Endothelial cell of umbilical vein (primary cell): ENCODE results near the gene ARPC2. TPM values are rescaled to one million over a fixed set of nuclear protein-coding genes. Genes with fewer than 3 reads are reported as not detected.

Source experiments
- BruUV-seq: library from RNA; stranded (reverse); fragments of 400-500 nt; replicated peaks from 2 replicates; lab custom pipeline; 2021; lab: Mats Ljungman, UMichigan
- CTCF ChIA-PET: fragments of 300-600, 350-600 bp; sonication (Branson Sonifier 250); formaldehyde crosslinking; loops from one replicate; lab custom pipeline; 2021; ENCODE audit warnings: antibody characterized with exemption, inconsistent platforms; lab: Charles Lee
- POLR2A ChIA-PET: fragments of 300-600, 350-600 bp; sonication (Branson Sonifier 250); formaldehyde crosslinking; loops from one replicate; lab custom pipeline; 2021; ENCODE audit warnings: antibody characterized with exemption, inconsistent platforms; lab: Charles Lee
- DNase-seq: peaks from one replicate; pipeline ENCODE4 v3.0.0-alpha.2; 2011; ENCODE audit warnings: low read depth, low spot score
- FAIRE-seq: peaks from 2 replicates; lab custom pipeline; 2011; peaks lifted over from hg19 to GRCh38; lab: Jason Lieb, UNC
- H2AFZ ChIP-seq: 2 replicates; pipeline ENCODE4 v1.6.0; 2012; ENCODE audit warnings: low read depth, low read length, control low read depth, inconsistent platforms
- H3K27ac ChIP-seq: 2 replicates; pipeline ENCODE4 v1.5.1; 2011; ENCODE audit warnings: low read depth, mild to moderate bottlenecking, control low read depth, low read length, moderate library complexity; ENCODE audit not compliant: insufficient read depth
- H3K27me3 ChIP-seq, 2 experiments: 2 replicates each; pipeline versions ENCODE4 v1.6.0 to v1.6.1; 2011; ENCODE audit warnings: low read length in 2 of 2, mixed read lengths in 1 of 2; ENCODE audit not compliant: control insufficient read depth in 2 of 2, insufficient read depth in 2 of 2
- H3K36me3 ChIP-seq, 2 experiments: 2 replicates in 1 of 2; 3 replicates in 1 of 2; pipeline ENCODE4 v1.5.1; 2011; ENCODE audit warnings: low read length in 2 of 2, mild to moderate bottlenecking in 1 of 2, moderate library complexity in 1 of 2; ENCODE audit not compliant: control insufficient read depth in 2 of 2, insufficient read depth in 2 of 2; ENCODE audit errors: extremely low read depth in 1 of 2
- H3K4me1 ChIP-seq: 3 replicates; pipeline ENCODE4 v1.5.1; 2011; ENCODE audit warnings: mild to moderate bottlenecking, low read length; ENCODE audit not compliant: control insufficient read depth, insufficient read depth; ENCODE audit errors: extremely low read depth
- H3K4me2 ChIP-seq: 2 replicates; pipeline ENCODE4 v1.6.1; 2011; ENCODE audit warnings: low read length, control low read depth, mixed read lengths; ENCODE audit not compliant: insufficient read depth
- H3K4me3 ChIP-seq, 3 experiments: fragments of 200-600 bp in 1 of 3; sonication (generic), shearing (Covaris generic) in 1 of 3; replicated peaks in 1 of 3; 2 replicates each; pipeline ENCODE4 v1.5.1; 2011 to 2016; ENCODE audit warnings: control low read depth in 3 of 3, low read length in 3 of 3, mild to moderate bottlenecking in 2 of 3, inconsistent platforms in 1 of 3, low read depth in 1 of 3, moderate library complexity in 1 of 3; ENCODE audit not compliant: insufficient read depth in 1 of 3
- H3K79me2 ChIP-seq: 2 replicates; pipeline ENCODE4 v1.6.0; 2012; ENCODE audit warnings: low read length, inconsistent platforms; ENCODE audit not compliant: control insufficient read depth, insufficient read depth
- H3K9ac ChIP-seq: replicated peaks from 2 replicates; pipeline ENCODE3; 2011; ENCODE audit warnings: low read length, control low read depth; ENCODE audit not compliant: insufficient read depth; ENCODE audit errors: extremely low read depth
- H3K9me1 ChIP-seq: replicated peaks from 3 replicates; pipeline ENCODE4 v1.6.0; 2011; ENCODE audit warnings: mild to moderate bottlenecking, low read length; ENCODE audit not compliant: control insufficient read depth, insufficient read depth; ENCODE audit errors: extremely low read depth
- H3K9me3 ChIP-seq: replicated peaks from 2 replicates; pipeline ENCODE4 v1.5.1; 2012; ENCODE audit warnings: low read length, inconsistent platforms; ENCODE audit not compliant: control insufficient read depth, insufficient read depth
- H4K20me1 ChIP-seq: replicated peaks from 2 replicates; pipeline ENCODE3; 2011; ENCODE audit warnings: mild to moderate bottlenecking, low read length; ENCODE audit not compliant: control insufficient read depth, insufficient read depth; ENCODE audit errors: extremely low read depth
- CTCF ChIP-seq, 2 donors: IDR thresholded peaks; 1 replicate in 1 of 2; 2 replicates in 1 of 2; pipeline ENCODE4 v1.5.1; 2011; ENCODE audit warnings: low read length in 2 of 2, mild to moderate bottlenecking in 2 of 2, moderate library complexity in 2 of 2, control low read depth in 1 of 2, inconsistent platforms in 1 of 2, low read depth in 1 of 2; ENCODE audit not compliant: insufficient read depth in 1 of 2; ENCODE audit errors: extremely low read depth in 1 of 2
- EZH2 ChIP-seq: IDR thresholded peaks from 2 replicates; pipeline ENCODE4 v1.6.1; 2012; ENCODE audit warnings: borderline replicate concordance, low read depth, mild to moderate bottlenecking, moderate library complexity, low read length, inconsistent platforms; ENCODE audit not compliant: severe bottlenecking
- FOS ChIP-seq: IDR thresholded peaks from 2 replicates; pipeline ENCODE4 v1.6.1; 2011; ENCODE audit warnings: mild to moderate bottlenecking, low read length, moderate library complexity, borderline replicate concordance; ENCODE audit not compliant: insufficient read depth
- GATA2 ChIP-seq: IDR thresholded peaks from 2 replicates; pipeline ENCODE4 v1.7.0; 2011; ENCODE audit warnings: low read depth, mild to moderate bottlenecking, moderate library complexity, mixed read lengths, low read length; ENCODE audit not compliant: insufficient read length, insufficient read depth
- JUN ChIP-seq: IDR thresholded peaks from 2 replicates; pipeline ENCODE4 v1.6.1; 2011; ENCODE audit warnings: borderline replicate concordance, low read depth; ENCODE audit not compliant: insufficient read length, insufficient read depth
- MAX ChIP-seq: IDR thresholded peaks from 2 replicates; pipeline ENCODE4 v1.6.1; 2011; ENCODE audit not compliant: insufficient read depth, insufficient read length
- MYC ChIP-seq: IDR thresholded peaks from one replicate; pipeline ENCODE4 v1.6.1; 2011; ENCODE audit warnings: mild to moderate bottlenecking, low read depth, low read length
- POLR2A ChIP-seq: IDR thresholded peaks from 2 replicates; pipeline ENCODE4 v1.6.1; 2012; ENCODE audit warnings: low read depth, mild to moderate bottlenecking, control low read depth, low read length
- POLR2AphosphoS5 ChIP-seq: IDR thresholded peaks from 2 replicates; pipeline ENCODE4 v1.6.1; 2012; ENCODE audit warnings: low read depth, mild to moderate bottlenecking, control low read depth, low read length, moderate library complexity; ENCODE audit not compliant: insufficient read depth
- dilution Hi-C: fragments of 300-500 bp; cut with MboI; formaldehyde crosslinking; loops from one replicate; pipeline ENCODE4 v1.15.0; 2019; ENCODE audit warnings: low sequenced_read_pairs; ENCODE audit not compliant: extremely low pct_ligation_motif_present
- intact Hi-C: fragments of 100-400 bp; cut with micrococcal nuclease; formaldehyde crosslinking; loops from one replicate; pipeline ENCODE4 v1.10.0; 2022
- polyA plus RNA-seq, 4 experiments: library from polyadenylated mRNA; depleted of rRNA in 3 of 4; stranded (reverse) in 3 of 4; unstranded in 1 of 4; fragments of >200 nt; gene quantifications; 2 replicates each; pipeline versions ENCODE4 v1.2.1 to v1.2.3, GENCODE V29; 2011 to 2012; ENCODE audit warnings: missing spikeins in 1 of 4
- total RNA-seq: library from RNA; stranded (reverse); gene quantifications from 2 replicates; pipeline ENCODE4 v1.2.3, GENCODE V29; 2021

ARPC2 gene
- total and polyA plus RNA-seq, 2 donors (not counting 3 experiments of a cell fraction or from before 2014, with no cell fraction given), result 417 to 455 TPM

- no peaks in the 10 kb centered on the region for H3K79me2 ChIP-seq
- no peaks in the 10 kb centered on the region for H3K9me1 ChIP-seq
- H4K20me1 ChIP-seq, result no peaks in the 10 kb centered on the region
- CTCF ChIA-PET, result interaction anchor here (1.3 kb wide), 1 partner anchor 20 kb away, joined by 3 read pairs; no protein-coding TSS in a partner anchor
- BruUV-seq, result no TSS peak
- POLR2A ChIA-PET, result no interaction called here
- no peak overlapping the region for H3K27ac ChIP-seq
- no peak for TF ChIP-seq MAX
- no peak for TF ChIP-seq MYC
- no peak for TF ChIP-seq FOS
- no peak for TF ChIP-seq GATA2
- no peak for TF ChIP-seq POLR2AphosphoS5
- TF ChIP-seq POLR2A, result no peak
- no peak for TF ChIP-seq CTCF (IDR thresholded peaks at IDR 0.05; ENCODE audit: extremely low read depth in 1 of 2, insufficient read depth in 1 of 2, low read depth in 1 of 2, low read length in 2 of 2)
- TF ChIP-seq JUN, result no peak
- TF ChIP-seq EZH2, result no peak
- H3K4me1 ChIP-seq, result no peaks in the 10 kb centered on the region
- FAIRE-seq, result no peak
- no peak for DNase-seq
- peaks cover 18 to 22% of the 10 kb centered on the region in 2 experiments for H3K27me3 ChIP-seq
- H3K4me2 ChIP-seq, result no peak overlapping the region
- H3K4me3 ChIP-seq, result no peak overlapping the region
- intact Hi-C loops, result no loop called here
- H3K9me3 ChIP-seq, result no peaks in the 10 kb centered on the region
- no peaks in the 10 kb centered on the region for H3K36me3 ChIP-seq
- H2AFZ ChIP-seq, result no peak overlapping the region
- dilution Hi-C loops, result no loop called here
- no peak overlapping the region for H3K9ac ChIP-seq
These were observed 7.9 kb upstream of the ARPC2 start for GRCh38 chr2:218209078-218209477.
